ENCODE results near the gene ABHD8.

ABHD8 gene, protein sequence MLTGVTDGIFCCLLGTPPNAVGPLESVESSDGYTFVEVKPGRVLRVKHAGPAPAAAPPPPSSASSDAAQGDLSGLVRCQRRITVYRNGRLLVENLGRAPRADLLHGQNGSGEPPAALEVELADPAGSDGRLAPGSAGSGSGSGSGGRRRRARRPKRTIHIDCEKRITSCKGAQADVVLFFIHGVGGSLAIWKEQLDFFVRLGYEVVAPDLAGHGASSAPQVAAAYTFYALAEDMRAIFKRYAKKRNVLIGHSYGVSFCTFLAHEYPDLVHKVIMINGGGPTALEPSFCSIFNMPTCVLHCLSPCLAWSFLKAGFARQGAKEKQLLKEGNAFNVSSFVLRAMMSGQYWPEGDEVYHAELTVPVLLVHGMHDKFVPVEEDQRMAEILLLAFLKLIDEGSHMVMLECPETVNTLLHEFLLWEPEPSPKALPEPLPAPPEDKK

DNA sequence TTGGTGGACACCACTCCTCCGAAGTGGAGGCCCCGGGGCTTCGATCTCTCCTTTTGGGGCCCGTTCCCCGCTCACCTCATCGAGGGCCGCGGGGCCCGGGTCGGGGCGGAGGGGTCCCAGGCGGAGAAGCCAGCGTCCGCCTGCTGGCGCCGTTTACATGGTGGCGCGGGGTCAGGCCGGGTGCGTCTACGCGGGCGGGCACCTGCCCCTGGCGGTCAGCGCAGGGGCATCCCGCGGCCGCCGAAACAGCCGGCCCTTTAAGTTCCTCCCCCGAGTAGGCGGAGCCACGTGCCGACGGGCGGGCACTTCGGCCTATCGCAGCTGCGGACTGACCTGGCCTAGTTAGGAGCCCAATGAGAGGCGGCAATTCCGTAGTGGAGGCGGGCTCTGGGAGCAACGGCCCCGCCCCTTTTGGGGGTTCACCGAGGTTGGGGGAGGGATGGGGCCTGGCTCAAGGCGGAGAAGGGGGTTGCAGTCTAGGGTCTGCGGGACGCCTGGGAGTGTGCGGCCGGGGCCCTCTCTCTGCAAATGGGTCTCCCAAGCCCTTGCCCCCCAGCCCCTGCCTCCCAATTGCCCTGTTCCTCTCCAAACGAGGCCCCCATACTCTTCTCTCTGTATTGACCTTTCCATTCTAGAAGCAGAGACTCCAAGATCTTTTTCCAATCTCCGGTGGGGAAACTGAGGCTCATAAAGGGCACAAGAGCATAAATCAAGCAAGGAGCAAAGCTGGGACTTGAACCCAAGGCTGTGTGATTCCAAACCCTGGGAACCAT lies at the start of gene ABHD8:
ABHD8 (minus strand) TSS at position 259 of the 773 bp plus-strand sequence. CDS start 1,809 bp downstream, outside the sequence.
- DNase-seq (ENCODE audit: low read depth, low spot score) = peak; percentile 98

- DNase-seq (ENCODE audit: low read depth, low spot score) = no peak
These were observed 49.5 kb upstream of the ABHD8 start for GRCh38 chr19:17352608-17353280.

DNA sequence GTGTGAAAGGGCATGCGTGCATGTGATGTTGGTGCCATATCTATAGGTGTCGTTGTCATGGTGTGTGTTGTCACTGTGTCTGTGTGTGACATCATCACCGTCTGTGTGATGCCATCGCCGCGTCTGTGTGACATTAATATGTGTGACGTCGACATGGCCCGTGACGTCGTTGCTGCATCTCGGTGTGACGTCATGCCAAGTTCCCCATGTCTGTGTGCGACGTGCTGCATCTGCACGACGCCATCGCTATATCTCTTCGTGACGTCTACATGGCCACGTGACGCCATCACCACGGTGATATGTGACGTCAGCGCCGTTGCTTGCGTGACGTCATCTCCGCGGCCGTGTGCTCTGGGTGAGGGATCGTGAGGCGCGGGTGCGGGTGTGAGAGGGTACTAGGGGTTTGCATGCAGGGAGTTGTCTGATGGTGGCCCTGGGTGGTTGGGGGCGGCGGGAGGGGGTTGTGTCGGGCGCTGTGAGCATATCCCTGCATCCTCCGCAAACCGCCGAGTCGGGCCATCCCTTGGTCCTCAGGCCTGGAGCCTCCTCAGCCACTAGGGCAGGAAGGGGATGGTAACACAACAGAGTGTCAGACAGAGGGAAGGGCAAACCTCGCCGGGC lies 48.7 kb upstream of the ABHD8 start:
- DNase-seq (ENCODE audit: low read depth, low spot score) = no peak

DNA sequence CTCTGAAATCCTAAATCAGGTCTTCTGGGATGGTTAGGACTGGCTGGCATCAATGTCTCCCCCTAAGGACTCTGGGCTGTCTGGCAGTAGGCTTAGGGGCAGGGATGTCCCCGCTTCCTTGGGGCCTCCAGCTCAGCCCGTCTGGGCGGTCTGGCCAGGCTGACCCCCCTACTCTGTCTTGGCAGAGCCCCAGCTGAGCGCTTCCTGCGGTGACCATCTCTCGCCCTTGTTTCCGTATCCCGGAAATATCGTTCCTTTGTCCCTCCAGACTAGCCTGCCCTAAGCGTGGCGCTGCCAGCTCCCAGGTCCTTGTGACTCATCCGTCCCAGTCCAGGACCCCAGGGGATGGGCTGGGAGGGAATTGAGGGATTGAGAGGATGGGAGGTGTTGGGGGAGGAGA lies 45.5 kb upstream of the ABHD8 start:
- peak; percentile 81 for DNase-seq (ENCODE audit: low read depth, low spot score)

- DNase-seq (ENCODE audit: low read depth, low spot score) = no peak
These were observed 44.7 kb upstream of the ABHD8 start for GRCh38 chr19:17347877-17348276.

- DNase-seq (ENCODE audit: low read depth, low spot score) = no peak
These were observed 44.1 kb upstream of the ABHD8 start for GRCh38 chr19:17347361-17347760.

DNA sequence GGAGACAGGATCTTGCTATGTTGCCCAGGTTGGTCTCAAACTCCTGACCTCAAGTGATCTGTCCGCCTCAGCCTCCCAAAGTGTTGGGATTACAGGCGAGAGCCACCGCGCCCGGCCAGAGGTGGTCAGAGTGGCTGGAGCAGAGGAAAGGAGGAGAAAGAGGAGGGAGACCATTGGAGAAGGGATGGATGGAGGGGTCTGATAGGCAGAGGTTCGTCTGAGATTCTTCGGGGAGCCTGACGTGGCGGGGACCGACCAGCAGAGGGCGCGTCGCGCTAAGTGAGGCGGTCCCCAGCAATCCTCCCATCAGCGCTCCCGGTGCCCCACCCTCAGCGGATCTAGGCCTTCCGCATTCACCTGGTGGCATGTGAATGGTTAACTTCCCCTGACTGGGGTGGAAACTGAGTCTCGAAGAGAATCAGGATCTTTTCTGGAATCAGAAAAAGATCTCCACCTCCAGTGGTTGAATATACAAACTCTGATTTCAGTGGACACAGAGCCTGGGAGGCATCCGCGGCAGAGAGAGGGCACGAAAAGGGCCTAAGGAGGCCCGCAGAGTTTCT lies 43.0 kb upstream of the ABHD8 start:
- DNase-seq (ENCODE audit: low read depth, low spot score) = peak; percentile 85

- DNase-seq (ENCODE audit: low read depth, low spot score) = no peak
These were observed 38.6 kb upstream of the ABHD8 start for GRCh38 chr19:17341845-17342244.

GRCh38 chr19:17341386-17341785 lies 38.2 kb upstream of the ABHD8 start:
- no peak for DNase-seq (ENCODE audit: low read depth, low spot score)

GRCh38 chr19:17340871-17341357 lies 37.7 kb upstream of the ABHD8 start:
- DNase-seq (ENCODE audit: low read depth, low spot score) = no peak

DNA sequence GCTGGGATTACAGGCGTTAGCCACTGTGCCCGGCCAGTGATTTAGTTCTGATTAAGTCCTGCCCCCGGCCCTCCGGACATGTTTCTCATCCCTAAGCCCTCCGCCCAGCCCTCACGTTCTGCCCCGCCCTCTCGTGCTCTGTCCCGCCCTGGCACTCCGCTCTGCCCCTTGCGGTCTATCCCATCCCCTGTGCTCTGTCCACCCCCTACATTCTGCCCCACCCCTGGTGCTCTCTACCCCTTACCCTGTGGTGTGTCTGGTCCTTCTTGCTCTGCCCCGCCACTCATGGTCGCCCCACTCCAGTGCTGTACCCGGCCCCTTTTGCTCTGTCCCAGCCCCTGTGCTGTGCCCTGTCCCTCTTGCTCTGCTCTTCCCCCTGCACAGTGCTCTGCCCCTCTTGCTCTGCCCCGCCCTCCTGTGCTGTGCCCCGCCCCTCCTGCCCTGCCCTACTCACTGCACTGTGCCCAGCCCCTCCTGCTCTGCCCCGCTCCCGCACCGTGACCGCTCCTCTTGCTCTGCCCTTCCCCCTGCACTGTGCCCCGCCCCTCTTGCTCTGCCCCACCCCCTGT lies 37.2 kb upstream of the ABHD8 start:
- DNase-seq (ENCODE audit: low read depth, low spot score) = no peak

DNA sequence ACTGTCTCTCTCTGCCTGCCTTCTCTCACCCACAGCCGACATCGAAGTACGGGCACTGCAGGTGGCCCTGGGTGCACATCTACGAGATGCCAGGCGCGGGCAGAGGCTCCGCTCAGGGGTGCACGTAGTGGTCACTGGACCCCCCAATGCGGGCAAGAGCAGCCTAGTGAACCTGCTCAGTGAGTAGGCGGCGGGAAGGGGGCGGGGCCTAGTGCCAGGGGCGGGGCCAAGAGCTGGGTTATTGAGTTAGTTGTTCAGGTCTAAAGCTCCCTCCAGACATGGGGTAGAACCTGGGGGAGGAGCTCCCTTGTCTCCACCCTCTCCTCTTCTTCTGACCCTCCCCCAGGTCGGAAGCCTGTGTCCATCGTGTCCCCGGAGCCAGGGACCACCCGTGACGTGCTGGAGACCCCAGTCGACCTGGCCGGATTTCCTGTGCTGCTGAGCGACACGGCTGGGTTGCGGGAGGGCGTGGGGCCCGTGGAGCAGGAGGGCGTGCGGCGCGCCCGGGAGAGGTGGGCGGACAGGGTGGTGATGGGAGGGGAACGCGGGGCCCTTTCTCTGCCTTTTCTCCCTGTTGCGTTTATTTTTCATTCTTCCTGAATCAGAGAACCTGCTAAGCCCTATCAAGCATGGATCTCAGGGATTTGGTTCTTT lies 36.0 kb upstream of the ABHD8 start:
- DNase-seq (ENCODE audit: low read depth, low spot score) = no peak

DNA sequence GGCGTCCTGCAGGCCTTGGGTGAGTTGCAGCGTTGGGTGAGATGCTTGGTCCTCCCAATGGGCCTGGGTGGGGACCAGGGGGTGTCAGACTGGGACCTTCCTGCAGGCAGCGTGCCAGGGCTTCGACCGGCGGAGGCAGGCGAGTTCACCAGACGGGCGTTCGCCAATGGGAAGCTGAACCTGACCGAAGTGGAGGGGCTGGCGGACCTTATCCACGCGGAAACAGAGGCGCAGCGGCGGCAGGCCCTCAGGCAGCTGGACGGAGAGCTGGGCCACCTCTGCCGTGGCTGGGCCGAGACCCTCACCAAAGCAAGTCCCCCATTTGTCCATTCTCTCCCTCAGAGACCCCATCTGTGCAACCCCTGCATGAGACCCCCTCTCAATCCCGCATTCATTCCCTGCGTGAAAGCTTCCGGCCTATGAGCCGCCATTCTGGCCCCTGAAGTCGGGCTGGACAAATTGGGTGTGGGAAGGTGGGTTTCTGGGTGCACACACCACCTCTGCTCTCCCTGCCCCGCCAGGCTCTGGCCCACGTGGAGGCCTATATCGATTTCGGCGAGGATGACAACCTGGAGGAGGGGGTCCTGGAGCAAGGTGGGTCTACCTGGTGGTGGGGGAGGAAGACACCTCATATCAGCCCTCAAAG lies 35.3 kb upstream of the ABHD8 start:
- no peak for DNase-seq (ENCODE audit: low read depth, low spot score)

DNA sequence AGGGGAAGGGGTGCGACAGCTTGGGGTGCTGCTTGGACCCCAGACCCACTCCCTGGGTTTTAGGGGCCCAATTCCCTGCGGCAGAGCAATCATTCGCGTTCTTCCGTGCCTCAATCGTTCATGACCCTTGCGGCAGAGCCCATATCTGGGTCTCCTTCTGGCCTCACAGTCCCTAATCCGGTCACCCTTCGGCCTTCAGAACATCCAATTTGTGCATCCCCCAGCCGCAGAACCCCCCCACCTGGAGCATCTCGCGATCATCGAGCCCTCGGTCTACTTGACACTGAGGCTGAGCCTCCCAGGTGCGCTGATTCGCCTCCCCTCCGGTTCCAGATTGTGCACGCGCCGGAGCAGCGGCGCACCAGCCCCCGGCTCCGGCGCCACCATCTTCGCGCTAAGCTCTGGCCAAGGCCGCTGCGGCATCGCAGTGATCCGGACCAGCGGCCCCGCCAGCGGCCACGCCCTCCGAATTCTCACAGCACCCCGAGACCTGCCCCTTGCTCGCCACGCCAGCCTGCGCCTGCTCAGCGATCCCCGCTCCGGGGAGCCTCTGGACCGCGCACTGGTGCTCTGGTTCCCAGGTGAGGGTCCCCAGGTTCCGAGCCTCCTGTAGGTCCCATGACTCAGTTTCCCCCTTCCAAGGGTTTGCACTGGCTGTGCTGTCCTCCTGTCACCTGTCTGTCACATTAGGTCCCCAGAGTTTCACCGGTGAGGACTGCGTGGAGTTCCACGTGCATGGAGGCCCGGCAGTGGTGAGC lies 34.6 kb upstream of the ABHD8 start:
- no peak for DNase-seq (ENCODE audit: low read depth, low spot score)

- DNase-seq (ENCODE audit: low read depth, low spot score) = peak; percentile 99
These were observed 33.8 kb upstream of the ABHD8 start, which contains the start of gene GTPBP3 for GRCh38 chr19:17336872-17337674. TSS of gene GTPBP3 (plus strand) at chr19:17337553. CDS start at chr19:17337612, 59 bp downstream.

DNA sequence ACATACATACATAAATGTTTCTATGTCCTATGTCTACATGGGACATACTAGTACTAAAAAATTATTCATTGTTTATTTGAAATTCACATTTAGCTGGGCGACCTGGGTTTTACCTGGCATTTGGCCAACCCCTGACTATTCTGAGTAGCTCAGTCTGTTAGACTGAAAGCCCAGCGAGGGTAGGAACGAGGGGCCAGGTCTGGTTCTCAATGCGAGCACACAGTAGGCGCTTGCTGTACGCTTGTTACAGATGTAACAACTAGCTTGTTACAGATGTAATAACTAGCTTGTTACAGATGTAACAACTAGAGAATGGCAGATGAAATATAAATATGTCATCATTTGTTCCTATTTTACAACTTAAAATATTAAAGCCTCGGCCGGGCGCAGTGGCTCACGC lies 32.4 kb upstream of the ABHD8 start:
- DNase-seq (ENCODE audit: low read depth, low spot score) = no peak

DNA sequence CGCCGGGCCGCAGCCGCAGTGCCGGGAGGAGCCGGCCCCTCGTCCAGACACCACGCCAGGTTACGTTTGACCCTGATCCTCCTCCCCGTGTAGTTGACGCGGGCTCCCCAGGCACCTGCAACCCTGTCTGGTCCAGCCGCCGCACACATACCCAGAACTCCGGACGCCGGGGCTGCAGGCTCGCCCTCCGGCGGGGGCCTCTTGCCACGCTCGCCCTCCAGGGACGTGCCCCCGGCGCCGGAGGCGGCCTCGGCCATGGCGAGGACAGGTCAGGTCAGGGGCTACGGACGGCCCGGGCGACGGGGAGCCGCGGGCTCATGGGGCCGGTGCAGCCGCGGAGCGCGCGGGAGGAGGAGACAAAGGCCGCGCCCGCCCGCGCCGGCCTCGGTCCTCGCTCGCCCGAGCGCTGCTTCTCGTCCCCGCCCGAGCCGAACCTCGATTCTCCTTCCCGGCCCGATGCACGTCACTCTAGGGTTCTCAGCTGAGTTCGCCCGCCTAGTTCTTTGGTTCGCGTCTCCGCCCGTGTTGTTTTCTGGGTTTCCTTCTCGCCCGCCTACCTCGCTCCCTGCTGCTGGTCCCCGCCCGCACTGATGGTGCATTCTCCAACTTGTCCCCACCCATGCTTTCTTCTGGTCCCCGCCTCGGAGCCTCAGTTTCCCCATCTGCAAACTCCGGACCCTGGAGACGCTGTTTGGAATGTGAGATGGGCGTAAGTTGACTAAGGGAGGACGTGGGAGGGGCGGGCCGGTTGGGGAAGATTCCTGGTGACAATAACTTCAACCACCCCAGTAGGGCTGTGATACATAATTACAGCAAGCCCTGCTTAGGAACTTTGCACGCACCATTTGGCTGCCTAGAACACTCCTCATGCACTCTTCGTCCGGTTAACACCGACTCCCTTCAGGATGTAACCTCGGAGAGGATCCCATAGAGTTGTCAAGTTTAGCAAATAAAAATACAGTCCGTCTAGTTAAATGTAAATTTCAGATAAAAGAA lies 31.5 kb upstream of the ABHD8 start, which contains the start of gene ANO8:
ANO8 (minus strand) TSS at position 442 of the 996 bp plus-strand sequence; CDS start at position 257, 185 bp downstream.
- peak; percentile 99 for DNase-seq (ENCODE audit: low read depth, low spot score)
